Omental fat pad (tissue), 4 donors: ENCODE measurements around the gene PADI2. TPM values are rescaled to one million over a fixed set of nuclear protein-coding genes. Genes with fewer than 3 reads are reported as not detected.

Experiments
- ATAC-seq: fragments of 150-250 bp; one replicate; pipeline ENCODE4 v1.9.1; 2016; ENCODE audit warnings: mild to moderate bottlenecking, moderate library complexity; ENCODE audit not compliant: low FRiP score
- DNase-seq: peaks from one replicate; pipeline ENCODE4 v3.0.0-alpha.2; 2019; ENCODE audit warnings: low spot score
- total RNA-seq, 4 donors: library from RNA; depleted of rRNA; stranded (reverse); fragments of >200 nt; gene quantifications; one replicate each; pipeline ENCODE4 v1.1.0, GENCODE V29; 2016
- TF ChIP-seq, protein P1 (sequence below), 3 donors: fragments of 450-650 bp; IDR thresholded peaks; one replicate each; pipeline ENCODE4 v1.5.1; 2016 to 2017; ENCODE audit warnings: antibody characterized with exemption in 3 of 3, mild to moderate bottlenecking in 3 of 3, moderate library complexity in 2 of 3

PADI2 gene
- total RNA-seq, 4 donors from 2014 or later: 0.37 to 19.9 (median 1.6) TPM

DNA sequence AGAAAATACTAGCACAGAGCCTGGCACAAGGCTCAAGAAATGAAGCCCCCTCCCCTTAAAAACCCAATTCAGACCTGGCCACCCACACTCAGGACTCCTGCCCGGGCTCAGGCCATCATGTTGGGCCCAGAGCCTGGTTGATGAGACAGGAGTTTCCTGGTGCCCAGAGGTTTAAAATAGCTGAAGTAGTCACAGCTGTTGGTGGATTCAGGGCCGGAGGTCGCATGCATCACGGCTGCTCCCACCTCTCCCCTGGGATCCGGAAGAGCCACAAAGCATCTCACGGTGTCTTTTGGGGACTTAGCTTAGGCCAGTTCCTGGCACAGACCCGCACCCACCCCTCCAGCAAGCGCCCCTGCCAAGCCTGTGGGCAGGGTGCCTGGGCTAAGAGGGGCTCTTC lies 2.6 kb upstream of the PADI2 start:
- DNase-seq (no peak), ATAC-seq (no peak)
- TF ChIP-seq, protein P1, sequence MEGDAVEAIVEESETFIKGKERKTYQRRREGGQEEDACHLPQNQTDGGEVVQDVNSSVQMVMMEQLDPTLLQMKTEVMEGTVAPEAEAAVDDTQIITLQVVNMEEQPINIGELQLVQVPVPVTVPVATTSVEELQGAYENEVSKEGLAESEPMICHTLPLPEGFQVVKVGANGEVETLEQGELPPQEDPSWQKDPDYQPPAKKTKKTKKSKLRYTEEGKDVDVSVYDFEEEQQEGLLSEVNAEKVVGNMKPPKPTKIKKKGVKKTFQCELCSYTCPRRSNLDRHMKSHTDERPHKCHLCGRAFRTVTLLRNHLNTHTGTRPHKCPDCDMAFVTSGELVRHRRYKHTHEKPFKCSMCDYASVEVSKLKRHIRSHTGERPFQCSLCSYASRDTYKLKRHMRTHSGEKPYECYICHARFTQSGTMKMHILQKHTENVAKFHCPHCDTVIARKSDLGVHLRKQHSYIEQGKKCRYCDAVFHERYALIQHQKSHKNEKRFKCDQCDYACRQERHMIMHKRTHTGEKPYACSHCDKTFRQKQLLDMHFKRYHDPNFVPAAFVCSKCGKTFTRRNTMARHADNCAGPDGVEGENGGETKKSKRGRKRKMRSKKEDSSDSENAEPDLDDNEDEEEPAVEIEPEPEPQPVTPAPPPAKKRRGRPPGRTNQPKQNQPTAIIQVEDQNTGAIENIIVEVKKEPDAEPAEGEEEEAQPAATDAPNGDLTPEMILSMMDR (IDR thresholded peaks at IDR 0.05): no peak

DNA sequence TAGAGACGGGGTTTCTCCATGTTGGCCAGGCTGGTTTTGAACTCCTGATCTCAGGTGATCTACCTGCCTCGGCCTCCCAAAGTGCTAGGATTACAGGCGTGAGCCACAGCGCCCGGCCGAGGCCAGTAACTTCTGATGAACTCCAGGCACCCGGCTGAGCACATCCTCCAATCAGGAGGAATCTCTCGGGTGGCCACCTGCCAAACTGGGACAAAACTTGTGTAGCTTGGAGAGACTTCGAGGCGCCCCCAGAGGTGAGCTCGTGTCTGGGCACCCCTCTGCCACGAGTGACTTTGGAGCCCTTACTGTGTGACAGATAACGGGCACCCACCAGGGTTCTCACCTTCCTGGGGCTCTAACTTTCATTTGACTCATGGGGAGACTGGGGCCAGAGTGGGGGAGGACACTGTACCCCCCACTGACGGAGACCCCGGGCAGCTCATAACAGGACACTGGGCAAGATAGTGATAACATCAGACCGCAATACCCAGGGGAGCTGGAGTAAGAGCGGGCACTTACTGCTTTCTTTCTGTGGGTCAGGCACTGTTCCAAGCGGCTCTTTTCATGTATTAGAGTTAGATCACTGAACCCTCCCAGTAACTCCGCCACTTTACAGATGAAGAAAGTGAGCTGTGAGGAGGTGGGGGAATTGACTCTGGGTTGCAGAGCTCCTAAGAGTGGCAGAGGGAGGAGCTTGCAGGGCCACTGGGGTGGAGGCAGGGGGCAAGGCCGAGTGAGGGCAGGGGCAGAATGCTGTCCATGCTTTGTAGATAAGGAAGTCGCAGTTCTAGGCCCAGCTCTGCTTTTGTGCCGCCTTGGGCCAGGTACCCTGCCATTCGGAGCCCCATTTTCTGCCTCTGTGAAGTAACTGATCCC lies 1.9 kb upstream of the PADI2 start:
- DNase-seq (no peak), ATAC-seq (no peak)

DNA sequence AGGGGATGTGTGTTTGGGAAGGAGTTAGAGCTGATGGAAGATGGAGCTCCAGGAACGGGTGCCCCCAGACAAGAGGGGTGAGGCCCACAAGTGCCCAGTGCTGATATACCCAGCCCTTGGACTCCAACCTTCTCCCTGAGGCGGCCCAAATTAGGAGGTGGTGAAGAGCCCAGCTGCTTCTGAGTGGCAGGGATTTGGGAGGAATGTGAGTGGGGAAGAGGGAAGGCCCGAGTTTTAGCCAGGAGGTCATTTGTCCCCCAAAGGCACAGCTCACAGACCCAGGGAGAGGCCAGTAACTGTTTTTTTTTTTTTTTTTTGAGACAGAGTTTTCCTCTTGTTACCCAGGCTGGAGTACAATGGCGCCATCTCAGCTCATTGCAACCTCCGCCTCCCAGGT lies 1.2 kb upstream of the PADI2 start:
- ATAC-seq (no peak), DNase-seq (no peak)
- TF ChIP-seq, protein P1 (IDR thresholded peaks at IDR 0.05): no peak

More for the DNA sequence above, 1.9 kb upstream of the PADI2 start:
- TF ChIP-seq, protein P1 (IDR thresholded peaks at IDR 0.05): no peak

DNA sequence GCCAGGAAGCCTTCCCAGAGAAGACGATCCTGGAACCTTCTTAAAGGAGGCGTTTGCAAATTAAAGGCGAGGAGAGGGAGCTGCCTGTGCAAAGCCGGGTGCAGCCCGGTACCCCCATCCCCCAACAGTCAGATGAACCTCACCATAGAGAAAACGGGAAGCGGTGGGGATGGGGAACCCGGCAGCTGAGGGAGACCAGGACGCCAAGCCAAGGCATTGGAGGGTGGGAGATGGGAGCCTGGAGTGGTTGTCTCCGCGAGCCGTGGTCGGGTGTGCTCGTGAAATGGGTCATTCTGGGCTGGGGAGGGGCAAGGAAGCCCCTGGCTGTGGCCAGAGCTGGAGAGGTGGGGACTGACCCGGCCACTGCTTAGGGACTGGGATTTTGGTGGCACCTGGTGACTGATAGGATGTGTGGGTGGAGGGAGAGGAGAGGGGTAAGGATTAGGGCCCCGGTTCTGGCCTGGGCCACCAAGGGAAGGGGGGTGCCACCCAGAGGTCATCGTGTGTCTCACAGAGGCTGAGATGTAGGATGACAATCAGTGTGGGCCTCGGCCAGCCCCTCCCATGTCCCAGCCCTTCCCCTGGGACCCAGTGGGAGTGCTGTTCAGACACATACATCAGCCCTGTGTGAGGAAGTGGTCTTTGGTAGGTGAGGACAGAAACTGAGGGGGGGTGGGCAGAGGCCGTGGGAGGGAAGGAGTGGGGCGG lies 676 bp upstream of the PADI2 start:
- ATAC-seq: no peak
- TF ChIP-seq, protein P1 (IDR thresholded peaks at IDR 0.05): no peak
- no peak for DNase-seq

DNA sequence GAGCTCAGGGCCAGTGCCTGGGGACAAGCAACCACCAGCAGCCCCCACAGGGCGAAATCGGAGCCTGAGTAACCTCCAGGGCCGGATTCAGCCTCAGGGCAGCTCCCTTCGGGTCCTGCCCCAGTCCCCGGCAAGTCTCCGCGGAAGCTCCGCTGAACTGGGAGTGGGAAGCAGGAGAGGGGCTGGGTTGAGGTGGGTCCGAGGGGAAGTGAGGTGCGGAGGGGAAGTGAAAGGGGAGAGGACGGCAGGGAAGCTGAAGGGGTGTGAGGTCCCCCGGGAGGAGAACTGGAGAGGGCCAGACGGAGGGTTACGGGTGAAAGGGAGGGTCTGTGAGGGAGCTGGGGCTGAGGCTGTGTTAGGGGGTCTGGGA lies 560 bp downstream of the PADI2 start:
- DNase-seq (no peak), ATAC-seq (no peak)
- TF ChIP-seq, protein P1 (IDR thresholded peaks at IDR 0.05): no peak

DNA sequence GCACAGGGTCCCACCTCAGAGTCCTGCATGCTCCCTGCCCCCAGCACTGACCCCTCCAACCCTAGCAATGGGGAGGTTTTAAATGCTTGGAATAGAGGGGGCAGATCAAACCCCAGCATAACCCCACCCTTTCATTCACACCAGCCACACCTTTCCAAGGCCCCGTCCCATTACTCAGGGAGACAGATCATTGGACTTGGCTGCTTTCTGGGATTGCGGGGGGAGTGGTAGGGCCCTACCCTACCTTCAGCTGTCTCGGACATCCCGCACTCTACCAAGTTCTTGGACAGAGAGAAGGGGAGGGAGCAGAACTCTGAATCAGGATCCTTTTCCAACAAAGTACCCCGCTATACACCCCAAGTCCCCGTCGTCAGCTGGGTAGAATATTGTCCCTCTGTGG lies 983 bp downstream of the PADI2 start:
- TF ChIP-seq, protein P1 (IDR thresholded peaks at IDR 0.05): no peak
- no peak for ATAC-seq
- no peak for DNase-seq
